HTR-8/SVneo (cell line): ENCODE results near the gene KCNIP3.

ENCODE experiments used
- DNase-seq: peaks from one replicate; pipeline ENCODE4 v3.0.0; 2011; ENCODE audit warnings: low spot score, mixed read lengths; ENCODE audit not compliant: insufficient read length
- FAIRE-seq: peaks from 2 replicates; lab custom pipeline; 2011; peaks lifted over from hg19 to GRCh38; lab: Jason Lieb, UNC

Gene KCNIP3

GRCh38 chr2:95379371-95379831 is 82.3 kb downstream of the KCNIP3 start:
- DNase-seq (no peak), FAIRE-seq (no peak)

GRCh38 chr2:95380280-95380679 is 83.1 kb downstream of the KCNIP3 start:
- no peak for DNase-seq
- FAIRE-seq, result no peak

DNA sequence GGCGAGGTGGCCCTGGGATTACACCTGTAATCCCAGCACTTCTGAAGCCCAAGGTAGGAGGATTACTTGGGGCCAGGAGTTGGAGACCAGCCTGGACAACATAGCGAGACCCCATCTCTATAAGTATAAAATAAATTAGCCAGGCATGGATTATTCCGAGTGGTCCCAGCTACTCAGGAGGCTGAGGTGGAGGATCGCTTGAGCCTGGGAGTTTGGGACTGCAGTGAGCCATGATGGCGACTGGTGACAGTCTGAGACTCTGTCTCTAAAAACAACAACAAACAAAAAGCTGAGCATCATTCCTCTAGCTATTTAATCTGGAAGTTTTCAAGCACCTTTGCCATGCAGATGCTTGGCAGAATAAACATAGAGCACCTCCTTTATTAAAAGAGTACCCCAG is 83.6 kb downstream of the KCNIP3 start:
- DNase-seq (no peak), FAIRE-seq (peak; percentile 59)

- no peak for DNase-seq
- FAIRE-seq, result peak; percentile 94
Measured at GRCh38 chr2:95381212-95382191, 84.4 kb downstream of the KCNIP3 start.

- FAIRE-seq (no peak), DNase-seq (no peak)
Measured at GRCh38 chr2:95382192-95382591, 85.0 kb downstream of the KCNIP3 start.

- DNase-seq (no peak), FAIRE-seq (peak; percentile 26)
Measured at GRCh38 chr2:95382686-95383634, 85.8 kb downstream of the KCNIP3 start.

- FAIRE-seq (no peak), DNase-seq (no peak)
Measured at GRCh38 chr2:95383635-95384027, 86.5 kb downstream of the KCNIP3 start.

GRCh38 chr2:95384854-95385569 is 87.9 kb downstream of the KCNIP3 start:
- no peak for DNase-seq
- FAIRE-seq, result peak; percentile 57

DNA sequence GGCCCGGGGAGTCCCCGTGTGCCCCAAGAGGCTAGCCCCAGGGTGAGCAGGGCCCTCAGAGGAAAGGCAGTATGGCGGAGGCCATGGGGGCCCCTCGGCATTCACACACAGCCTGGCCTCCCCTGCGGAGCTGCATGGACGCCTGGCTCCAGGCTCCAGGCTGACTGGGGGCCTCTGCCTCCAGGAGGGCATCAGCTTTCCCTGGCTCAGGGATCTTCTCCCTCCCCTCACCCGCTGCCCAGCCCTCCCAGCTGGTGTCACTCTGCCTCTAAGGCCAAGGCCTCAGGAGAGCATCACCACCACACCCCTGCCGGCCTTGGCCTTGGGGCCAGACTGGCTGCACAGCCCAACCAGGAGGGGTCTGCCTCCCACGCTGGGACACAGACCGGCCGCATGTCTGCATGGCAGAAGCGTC is 88.4 kb downstream of the KCNIP3 start:
- DNase-seq (no peak), FAIRE-seq (no peak)

DNA sequence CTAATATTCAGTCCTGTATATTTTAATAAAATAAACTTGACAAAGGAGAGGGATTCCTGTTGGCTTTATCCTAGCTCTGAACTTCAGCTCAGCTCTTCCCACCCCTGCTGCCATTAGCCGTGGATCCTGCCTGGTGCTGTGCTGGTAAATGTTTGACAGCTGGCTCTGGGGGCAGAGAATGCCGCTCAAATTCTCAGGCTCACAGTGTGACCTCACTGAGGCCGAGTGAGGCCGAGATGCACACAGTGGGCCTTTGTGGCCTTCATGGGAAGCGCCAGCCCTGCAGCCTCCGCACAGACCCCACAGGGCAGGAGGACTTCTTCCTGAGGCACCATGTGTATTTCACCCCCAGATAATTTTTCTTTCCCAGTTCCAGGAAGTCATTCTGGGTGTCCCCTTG is 88.9 kb downstream of the KCNIP3 start:
- no peak for DNase-seq
- no peak for FAIRE-seq

- no peak for DNase-seq
Measured at GRCh38 chr2:95387358-95387757, 90.2 kb downstream of the KCNIP3 start.

DNA sequence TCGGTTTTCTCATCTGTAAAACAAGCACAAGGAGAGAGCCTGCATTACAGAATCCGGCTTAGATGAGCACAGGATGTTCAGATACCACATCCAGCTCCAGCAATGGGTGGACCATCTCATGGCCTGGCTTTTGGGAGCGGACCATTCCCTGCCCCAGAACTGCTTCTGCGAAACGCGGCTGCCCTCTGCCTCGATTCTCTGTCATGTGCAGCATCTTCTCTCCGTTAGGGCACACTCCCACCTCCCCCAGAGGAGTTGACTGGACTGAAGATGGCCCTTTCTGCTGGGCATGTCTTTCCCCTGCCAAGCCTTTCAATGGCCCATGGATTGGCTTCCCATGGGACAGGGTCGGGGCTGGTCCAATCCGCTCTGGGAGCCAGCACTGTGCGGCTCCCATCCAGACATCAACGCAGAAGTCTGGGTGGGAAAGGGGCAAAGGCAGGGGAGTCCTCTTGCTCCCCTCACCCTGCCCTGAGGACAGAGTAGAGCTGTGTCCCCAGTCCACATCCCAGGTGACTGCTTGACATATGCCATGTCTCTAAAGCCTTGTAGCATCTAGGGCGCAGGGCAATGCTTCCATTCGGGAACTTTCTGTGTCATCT is 91.0 kb downstream of the KCNIP3 start:
- DNase-seq (no peak), FAIRE-seq (no peak)

More at GRCh38 chr2:95387358-95387757, 90.2 kb downstream of the KCNIP3 start:
- no peak for FAIRE-seq

DNA sequence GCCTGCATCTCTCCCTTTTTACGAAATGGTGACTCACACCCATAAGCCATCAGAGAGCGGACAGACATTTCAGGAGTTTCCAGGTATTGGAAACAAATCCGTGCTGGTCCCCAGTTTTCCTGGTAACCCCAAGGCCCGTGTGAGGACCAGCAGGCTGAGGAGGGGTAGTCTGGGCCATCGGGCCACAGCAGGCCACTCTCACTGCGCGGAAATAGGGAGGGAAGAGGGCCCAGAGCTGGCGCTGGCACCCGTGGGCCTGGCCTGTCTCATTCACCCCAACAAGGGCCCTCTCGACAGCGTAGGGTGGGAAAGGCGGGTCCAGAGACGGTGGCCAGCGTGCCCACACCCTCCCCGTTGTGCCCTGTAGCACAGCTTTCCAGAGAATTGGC is 91.7 kb downstream of the KCNIP3 start:
- FAIRE-seq (no peak), DNase-seq (no peak)

DNA sequence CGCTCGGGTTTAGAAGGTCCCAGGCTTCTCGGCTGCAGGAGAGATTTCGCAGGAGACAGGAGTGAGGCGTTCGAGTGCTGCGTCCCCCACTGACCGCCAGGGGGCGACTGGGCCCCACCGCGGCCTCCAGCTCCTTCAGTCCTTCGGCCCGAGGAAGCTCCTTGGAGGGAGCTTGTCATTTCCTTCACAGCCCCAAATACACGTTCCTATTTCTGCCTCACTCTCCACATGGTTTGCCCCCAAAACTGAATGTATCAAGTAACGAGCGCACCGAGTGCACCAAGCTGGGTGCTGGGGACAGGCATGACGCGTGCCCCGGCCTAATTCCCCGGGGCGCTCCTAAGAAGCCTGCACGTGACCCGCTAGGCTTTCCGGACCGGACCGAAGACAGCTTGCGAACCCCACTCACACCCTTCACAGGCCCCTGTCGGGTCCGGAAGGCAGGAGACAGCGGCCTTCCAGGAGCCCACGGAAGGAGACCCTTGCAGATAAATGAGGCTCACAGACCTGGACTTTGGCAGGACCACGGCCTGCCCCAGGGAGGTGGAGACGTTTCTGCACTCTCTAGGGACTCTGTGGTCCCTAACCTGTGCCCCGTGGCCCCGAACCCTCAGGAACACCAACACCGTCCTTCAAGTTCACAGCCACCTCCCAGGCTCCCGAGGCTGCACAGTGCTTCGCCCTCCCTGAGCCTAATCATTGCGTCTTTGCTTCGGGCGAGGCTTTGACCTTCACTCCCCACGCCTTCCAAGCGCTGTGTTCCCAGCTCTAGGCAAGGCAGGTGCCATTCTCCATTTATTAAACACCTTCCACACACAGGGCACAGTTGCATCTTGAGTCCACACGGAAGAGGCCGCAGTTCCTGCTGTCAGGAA is 92.3 kb downstream of the KCNIP3 start:
- DNase-seq, result peak; percentile 86
- peak; percentile 86 for FAIRE-seq

DNA sequence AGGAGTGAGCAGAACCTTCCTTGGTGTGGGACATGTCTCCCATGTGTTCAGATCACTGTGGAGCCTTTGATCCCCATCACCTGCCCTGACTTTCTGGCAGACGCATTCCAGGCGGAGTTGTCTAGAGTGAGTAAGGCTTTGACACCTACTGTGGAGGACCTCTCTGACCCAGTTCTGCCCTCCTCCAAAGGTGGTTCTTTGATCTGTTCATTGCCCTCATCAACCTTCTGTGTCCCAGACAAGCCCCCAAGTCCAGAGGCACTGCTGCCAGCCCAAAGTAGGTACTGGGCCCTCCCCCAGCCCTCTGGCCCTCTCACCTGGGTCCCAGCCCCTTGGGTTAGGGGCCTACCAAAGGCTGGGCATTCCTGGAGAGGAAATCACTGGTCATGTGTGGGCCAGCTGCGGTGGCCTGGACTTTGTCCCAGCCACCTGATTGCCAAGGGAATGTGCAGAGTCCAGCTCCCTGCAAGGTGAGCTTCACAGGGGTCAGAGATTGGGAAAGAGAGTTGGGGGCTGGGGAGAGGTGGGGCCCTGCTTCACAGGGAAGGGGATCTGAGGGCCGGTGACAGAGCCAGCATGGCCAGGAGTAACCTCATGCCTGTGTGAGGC is 93.2 kb downstream of the KCNIP3 start:
- no peak for DNase-seq
- FAIRE-seq, result peak; percentile 13

DNA sequence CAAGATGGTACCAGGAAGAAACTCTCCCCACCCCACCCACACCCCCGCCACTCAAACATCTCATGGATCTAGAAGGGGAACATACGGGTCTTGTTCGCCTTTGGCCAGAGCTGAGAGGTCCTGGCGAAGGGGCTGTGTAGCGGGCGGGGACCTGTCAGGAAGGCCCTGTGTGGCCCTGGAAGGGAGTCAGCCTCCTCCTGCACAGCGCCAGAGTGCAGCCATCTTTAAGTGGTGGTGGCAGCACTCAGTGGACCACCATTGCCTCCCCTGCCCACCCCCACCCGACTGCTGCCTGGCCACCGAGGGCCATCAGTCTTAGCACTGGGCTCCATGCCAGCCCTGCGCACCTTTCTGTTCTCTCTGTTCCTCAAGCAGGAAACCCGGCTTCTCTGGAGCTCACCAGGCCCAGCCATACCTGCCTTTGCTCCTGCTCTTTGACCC is 93.8 kb downstream of the KCNIP3 start:
- DNase-seq (no peak), FAIRE-seq (no peak)

DNA sequence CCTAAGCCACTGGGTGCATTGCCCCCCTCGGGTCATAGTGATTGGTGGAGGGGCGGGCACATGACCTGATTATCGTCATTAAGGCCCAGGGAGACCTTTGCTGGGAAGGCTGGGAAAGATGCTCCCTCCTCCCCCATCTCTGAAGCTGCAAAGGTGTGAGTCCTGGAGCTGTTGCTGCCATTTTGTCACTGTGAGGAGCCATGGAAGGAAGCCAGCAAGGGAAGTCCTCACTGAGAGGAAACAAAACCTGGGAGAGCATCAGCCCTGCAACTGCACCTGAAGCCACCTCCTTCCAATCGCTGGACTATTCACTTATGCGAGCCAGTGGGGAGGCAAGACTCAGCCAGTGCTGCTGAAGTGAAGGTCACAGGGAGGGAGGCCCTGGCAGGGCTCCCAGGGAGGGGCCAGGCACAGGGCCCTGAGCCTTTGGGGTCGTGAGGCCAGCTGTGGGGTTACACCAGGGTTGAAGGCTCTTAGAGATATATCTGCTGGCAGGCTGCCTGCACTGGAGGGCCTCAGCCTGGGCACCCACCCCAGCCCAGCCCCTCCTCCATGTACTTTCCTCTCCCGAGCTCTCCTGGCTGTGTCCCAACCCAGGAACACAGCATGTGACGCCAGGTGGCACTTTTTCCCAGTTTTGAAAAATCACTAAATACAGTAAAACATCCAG is 94.6 kb downstream of the KCNIP3 start:
- peak; percentile 23 for FAIRE-seq
- DNase-seq, result no peak

- no peak for FAIRE-seq
Measured at GRCh38 chr2:95392320-95392719, 95.2 kb downstream of the KCNIP3 start.

More at GRCh38 chr2:95392320-95392719, 95.2 kb downstream of the KCNIP3 start:
- DNase-seq, result no peak
